NCI-H460 (cell line): ENCODE data around the gene PLEKHG5. TPM values are rescaled to one million over a fixed set of nuclear protein-coding genes. Genes with fewer than 3 reads are reported as not detected.
"Not testable (repeated sequence)": the region's sequence is repeated elsewhere in the genome, so short reads cannot be mapped to it uniquely, and the experiment has no call there.

Experiments used
- DNase-seq: peaks from one replicate; pipeline ENCODE4 v3.0.0-alpha.2; 2016; ENCODE audit warnings: low read depth; ENCODE audit errors: extremely low read depth
- total RNA-seq: library from RNA; depleted of rRNA; stranded (reverse); fragments of >200 nt; shearing (Covaris generic); gene quantifications from 2 replicates; pipeline ENCODE4 v1.2.3, GENCODE V29; 2014

Gene PLEKHG5
- total RNA-seq, 1 experiment from 2014 or later, result 3.6 TPM

DNA sequence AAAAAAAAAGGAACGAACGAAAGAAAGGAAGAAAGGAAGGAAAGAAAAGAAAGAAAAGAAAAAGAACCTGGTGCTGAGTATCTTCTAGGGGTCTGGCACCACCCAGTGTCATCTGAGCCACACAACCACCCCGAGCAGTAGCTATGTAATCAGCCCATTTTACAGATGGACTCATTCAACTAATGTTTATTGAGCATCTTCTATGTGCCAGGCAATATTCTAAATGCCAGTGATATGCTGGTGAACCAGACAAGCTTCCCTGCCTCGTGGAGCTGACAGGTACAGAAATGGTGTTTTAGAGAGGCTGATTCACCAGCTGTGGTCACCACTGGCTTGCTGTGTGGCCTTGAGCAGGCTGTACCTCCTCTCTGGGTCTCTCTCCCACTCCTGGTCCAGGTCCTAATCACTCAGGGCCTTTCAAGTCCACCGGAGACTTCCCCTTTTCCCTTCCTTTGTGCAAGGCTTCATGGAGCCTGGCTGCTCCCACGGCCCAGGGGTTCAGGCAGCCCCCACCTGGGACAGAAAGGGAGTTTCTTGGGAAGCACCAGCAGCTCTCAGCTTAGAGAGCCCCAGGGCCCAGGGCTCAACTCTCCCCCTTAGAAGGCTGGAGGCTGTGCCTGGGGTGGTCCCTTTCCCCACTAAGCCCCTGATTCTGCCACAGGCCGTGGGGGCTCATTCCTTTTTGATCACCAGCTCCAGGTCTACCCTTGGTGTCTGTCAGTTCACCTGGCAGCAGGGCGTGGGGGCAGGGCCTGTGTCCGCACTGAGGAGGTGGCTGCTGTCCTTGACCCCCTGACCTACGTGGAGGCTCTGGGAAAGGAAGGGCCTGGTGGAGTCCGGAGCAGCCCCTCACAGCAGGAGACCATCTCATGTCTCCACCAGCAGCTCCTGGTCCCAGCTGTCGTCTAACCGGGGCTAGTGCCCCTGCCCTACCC lies 59.6 kb downstream of the PLEKHG5 start:
- DNase-seq, result not testable (repeated sequence)

DNA sequence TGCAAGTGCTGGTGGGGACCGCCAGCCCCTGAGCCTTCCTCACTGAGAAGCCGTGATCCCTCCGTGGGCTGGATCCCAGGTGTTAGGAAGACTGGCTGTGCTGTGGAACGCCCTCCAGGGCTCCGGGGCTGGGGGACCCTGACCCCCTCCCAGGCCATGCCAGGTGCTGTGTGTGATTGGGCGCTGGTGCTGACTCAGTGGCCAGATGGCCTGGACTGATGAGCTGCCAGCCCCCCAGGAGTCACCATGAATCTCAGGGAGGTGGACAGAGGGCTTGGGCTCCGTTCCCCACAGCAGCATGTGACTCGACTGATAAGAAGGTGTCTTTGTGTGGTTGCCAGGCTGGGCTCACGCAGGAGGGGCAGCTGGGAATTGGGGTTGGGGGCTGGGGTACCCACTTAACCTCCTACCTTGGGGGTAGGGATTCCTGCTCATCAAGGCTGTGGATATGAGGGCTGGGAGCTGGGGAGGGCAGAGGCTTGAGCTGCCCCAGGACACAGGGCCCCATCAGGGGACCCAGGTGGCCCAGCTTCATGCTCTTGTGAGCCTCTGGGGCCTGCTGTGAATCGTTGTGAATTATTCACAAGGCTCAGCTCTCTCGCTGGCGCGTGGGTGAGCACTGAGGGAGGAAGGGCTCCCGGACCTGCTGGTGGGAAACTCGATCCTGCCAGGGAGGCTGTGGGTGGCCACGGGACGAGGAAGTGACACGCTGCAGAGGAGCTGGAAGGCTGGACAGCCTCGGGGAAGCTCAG lies 61.6 kb downstream of the PLEKHG5 start:
- not testable (repeated sequence) for DNase-seq

DNA sequence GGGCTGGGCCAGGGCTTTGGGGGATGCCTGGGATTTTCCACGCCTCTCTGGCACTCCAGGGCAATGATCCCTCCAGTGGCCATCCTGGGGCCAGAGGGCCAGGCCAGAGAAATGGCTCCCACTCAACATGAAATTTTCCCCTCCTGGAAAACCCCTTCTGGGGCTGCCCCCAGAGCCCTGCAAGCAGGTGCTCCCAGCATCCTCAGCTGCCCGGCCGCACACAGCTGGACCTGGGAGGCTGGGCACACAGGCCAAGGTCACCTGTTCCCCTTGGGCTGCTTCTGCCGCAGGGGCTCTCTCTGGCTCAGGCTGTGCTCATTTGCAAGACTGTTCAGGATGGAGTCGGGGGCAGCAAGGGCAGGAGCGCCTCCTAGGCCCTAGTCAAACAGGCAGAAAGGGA lies 63.0 kb downstream of the PLEKHG5 start:
- DNase-seq, result not testable (repeated sequence)

DNA sequence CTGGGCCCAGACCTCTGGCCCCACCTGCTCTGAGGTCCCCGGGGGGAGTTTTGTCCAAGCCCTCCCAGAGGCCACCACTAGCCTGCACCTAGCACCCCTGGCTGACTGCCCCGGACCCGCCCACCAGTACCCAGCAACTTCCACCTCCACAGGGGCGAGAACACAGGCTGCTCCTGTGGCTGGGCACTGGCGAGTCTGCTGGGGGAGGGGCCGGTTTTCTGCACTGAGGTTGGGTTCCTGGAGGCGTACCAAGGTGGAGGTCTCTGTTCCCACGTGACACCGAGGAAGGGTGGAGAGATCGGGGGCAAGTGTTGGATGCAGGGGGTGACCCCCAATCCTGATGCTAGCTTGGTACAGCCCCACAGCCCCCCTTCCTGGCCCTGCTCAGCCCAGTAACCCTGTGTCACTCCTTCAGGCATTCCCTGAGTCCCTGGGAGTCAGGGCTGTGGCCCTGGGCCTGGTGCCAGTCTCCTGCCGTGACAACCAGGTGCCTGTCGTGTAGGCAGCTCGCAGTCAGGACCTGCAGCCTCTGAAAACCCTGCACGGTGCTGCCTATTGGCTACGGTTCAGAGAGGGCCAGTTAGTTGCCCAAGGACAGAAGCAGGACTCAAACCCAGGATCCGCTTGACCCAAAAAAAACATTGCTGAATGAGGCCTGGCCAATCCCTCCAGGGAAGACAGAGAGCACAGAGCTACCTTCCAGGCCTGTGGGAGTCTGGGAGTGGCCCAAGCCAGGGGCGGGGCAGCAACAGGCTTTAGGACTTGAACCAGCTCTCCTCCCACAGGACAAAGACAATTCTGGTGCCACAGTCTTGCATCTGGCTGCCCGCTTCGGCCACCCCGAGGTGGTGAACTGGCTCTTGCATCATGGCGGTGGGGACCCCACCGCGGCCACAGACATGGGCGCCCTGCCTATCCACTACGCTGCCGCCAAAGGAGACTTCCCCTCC lies 63.8 kb downstream of the PLEKHG5 start:
- DNase-seq, result no peak

DNA sequence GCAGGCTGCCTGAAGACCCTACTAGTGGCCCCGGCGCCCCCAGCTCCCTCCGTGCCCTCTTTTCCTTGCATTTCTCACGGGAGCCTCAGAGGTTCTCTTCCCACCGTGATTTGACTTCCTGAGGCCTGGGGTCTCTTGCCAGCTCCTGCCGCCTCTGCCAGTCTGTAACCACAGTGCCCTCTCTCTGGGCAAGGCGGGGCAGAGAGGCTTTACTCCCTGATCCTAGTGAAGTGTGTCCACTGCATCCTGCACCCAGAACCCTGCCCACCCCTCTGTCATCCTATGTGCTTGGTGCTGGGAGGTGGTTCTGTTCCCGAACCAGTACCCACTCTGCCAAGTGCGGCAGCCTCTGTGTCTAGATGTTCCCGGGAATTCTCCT lies 64.5 kb downstream of the PLEKHG5 start:
- DNase-seq, result no peak

DNA sequence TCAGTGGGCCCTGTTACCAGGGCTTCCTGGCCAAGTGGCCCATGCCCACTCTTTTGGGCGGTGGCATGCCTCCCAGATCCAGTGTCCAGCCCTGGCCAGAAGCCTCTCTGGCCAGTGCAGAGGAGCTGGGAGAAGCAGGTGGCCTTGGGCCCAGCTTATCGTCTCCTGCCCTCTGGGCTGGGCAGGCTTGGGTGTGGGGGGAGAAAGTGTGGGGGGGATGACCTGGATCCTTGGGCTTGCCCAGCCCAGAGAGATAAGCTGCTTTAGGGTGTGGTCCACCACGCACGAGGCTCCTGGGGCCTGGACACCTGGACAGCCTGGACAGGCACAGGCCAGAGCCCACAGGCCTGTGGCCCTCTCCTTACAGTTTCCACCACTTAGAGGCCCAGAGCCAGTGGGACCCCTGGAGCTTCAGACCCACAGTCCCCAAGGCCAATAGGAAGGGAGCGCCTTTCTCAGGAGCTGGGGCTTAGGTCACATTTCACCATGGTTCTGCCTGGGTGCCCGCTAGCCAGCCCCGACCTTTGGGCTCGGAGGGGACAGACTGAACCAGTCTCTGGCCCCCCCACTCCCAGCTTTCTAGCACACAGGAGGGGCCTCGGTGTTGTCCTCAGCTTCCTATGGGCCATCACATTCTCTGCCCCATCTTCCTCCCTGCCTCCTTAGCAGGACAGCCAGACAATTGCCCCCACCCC lies 65.0 kb downstream of the PLEKHG5 start:
- no peak for DNase-seq

DNA sequence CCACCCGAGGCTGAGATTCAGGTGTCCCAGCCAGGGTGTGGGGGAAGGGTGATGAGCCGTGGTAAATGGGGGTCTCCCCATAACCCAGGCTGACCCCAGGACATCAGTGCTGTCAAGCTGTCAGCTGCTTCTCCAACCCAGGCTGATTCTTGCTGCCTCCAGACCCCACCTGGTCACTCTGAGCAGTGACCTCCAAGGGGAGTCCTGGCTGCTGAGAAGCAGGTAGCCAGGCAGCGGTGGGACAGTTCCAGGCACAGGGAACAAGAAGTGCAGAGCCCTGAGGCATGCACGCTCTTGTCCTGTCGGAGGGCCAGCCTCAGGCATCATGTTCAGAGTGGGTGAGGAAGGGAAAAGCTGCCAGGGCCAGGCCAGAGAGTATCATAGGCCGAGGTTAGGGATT lies 65.8 kb downstream of the PLEKHG5 start:
- no peak for DNase-seq

DNA sequence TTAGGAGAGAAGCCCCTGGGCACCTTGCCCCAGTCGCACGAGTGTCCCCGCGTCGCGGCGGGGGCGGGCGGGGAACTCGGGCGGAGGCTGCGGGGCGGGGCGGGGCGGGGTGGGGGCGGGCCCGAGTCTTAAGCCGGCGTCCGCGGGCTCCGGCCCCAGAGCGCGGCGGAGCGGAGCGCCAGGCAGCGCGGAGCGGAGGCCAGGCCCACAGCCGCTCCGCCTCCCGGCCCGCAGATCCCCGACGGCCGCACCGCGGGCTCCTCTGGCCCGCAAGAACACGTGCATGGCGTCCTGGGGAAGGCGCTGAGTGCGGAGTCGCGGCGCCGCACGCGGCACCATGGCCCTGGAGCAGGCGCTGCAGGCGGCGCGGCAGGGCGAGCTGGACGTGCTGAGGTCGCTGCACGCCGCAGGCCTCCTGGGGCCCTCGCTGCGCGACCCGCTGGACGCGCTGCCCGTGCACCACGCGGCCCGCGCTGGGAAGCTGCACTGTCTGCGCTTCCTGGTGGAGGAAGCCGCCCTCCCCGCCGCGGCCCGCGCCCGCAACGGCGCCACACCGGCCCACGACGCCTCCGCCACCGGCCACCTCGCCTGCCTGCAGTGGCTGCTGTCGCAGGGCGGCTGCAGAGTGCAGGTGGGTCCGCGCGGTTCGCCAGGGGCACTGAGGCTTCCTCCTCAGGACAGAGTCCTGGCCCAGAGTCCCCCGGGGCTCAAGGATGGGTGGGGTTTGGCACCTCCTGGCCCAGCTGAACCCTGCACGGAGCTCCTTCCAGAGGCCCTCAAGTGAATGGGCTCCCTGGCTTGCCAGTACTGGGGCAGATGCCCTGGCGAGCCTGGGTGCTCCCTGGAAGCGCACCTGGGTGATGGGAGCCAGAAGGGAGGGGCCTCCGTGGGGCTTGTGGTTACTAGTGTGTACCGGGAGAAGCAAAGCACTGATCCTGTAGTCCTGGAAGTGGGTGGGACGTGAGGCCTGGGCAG lies 66.6 kb downstream of the PLEKHG5 start, which contains the start of gene ESPN:
Gene ESPN, plus strand, starts transcription at position 158 of the 975 bp plus-strand sequence. Its CDS starts 180 bp downstream, at position 338.
- DNase-seq, result no peak

DNA sequence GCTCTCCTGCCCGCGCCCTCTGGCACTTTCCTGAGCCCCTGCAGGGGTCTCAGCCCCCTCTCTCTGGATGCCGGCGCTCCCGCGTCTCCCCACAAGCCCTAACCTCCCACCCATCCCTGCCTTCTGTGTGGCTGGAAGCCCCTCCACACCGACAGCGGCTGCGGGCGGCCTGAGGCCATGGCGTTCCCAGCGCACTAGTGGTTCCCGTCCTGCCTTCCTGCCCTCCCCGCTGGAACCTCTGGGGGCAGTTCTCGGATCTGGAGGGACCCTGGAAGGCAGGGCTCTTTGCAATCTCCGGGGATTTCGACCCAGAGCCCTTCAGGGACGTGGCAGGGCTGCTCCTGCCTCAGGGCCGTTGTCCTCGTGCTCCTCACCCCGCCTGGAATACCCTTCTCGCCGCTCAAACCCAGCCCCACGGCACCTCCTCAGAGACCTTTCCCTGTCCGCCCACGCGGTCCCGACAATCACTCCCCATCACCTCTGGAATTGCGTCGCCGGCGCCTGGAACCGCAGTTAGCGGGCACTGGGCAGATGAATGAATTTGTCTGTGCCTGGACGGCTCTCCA lies 67.4 kb downstream of the PLEKHG5 start:
- no peak for DNase-seq

DNA sequence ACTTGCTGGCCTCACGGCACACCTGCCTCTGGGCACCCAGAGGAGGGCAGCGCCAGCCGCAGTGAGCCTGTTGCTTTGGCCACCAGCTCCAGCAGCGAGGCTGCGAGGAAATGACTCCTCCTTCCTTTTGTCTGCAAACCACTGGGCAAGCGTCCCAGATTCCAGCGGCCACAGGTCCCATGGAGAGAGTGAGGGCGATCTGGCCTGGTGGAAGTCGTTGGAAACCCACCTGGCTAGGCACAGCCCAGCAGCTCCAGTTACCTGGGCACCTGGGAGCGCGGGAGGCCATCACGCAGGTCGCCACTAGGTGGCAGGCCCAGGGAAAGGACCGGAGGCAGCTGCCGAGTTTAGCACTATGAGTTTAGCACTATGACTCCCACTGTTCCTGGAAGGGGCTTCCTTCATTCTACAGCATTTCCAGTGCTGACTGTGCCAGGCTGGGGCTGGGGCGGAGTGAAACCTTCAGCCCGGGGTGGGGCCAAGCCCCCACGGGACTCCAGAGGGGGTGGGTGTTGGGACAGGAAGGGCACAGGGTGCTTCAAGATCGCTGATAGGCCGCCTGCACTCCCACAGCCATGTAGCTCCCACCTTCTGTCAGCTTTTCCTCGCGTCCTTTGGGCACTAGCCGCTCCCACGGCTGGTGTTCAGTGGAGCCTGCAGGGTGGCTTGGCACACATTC lies 68.0 kb downstream of the PLEKHG5 start:
- DNase-seq, result no peak

DNA sequence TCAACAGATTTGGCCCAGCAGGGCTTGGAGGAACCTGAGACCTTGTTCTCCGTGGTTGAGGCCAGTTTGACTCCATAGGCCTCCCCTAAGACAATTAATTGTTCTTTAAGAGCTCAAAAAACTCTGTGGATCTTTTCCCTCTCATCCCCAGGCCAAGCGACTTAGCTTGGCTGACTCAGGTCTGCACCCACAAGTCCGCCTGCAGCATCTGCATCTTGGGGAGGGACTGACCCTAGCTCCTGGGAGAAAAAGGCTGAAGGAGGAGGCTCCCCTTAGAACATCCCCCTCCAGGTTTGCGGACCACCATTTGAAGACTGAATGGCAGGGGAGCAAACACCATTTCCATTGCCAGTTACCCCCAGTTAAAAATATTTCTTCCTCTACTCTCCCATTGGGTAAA lies 70.2 kb downstream of the PLEKHG5 start:
- no peak for DNase-seq

DNA sequence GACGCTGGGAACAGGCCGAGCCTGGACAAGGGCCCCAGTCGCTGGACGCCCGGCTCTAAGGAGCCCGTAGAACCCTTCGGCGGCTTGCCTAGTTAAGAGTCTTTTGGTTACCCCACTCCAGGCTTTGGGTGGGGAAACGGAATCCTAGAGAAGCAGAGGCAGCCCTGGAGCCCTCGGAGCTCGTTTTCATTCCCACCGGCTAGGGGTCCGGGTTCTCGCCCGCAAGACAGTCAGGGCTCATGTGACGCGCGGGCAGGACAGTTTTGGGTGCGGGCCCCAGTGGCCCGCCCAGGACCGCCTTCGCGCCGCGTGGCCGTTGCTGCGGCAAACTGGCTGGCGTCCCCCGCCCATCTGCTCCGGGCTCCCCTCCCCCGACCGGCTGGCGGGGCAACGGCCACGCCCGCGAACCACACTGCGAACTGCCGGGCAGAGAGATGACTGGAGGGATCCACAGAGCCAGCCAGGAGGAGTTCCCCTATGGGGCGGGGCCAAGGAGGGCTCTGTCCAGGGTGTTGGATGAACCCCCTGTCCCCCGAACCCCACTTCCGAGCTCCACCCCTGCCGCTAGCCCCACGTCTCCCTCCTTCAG lies 70.9 kb downstream of the PLEKHG5 start:
- no peak for DNase-seq

DNA sequence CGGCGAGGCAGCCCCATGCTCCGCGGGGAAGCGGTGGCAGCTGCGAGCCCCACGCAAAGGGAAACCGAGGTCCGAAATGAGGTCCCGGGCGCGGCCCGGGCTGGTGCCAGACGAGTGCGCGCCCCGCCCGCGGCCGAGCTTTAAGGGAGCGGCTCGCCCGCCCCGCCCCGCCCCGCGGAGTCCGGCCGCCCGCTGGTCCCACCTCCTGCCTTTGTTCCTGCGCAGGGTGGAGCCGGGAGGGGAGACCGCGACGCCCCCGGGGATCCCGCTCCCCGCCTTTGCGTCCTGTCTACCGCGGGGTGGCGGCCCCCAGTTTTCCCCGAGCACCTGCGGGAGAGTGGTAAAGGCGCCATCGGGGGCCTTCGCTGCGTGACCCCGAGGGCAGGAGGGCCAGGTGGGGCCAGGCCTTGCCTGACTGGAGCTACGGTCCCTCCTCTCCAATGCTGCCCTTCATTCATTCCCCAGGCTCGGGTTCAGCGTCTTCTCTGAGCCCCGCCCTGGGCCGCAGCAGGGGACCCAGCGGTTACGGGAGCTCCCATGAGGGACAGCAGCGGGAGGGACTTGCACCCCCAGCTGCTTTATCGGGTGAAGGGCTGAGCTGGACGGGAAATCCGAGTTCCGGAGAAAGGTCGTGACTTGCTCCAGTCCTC lies 71.5 kb downstream of the PLEKHG5 start, which contains the start of gene HES2:
Gene HES2, minus strand, starts transcription at position 116 of the 650 bp plus-strand sequence. Its CDS starts 99 bp downstream, at position 17.
- no peak for DNase-seq

DNA sequence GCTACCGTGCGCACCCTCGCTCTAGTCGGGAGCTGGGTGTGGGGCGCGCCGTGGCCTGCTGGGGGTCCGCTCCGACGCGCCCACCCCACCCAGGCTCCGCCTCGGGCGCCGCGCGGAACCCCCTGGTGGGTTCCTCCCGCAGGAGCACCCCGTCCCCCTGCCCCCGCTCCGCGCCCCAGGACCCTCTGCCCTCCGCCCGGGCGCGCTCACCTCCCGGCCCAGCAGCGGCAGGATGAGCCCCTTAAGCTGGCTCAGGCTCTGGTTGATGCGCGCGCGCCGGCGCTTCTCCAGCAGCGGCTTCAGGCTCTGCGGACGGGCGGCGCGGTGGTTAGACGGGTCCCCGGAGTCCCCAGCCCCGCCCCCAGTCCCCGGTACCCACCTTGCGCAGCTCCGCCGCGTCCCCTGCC lies 72.1 kb downstream of the PLEKHG5 start:
- no peak for DNase-seq

DNA sequence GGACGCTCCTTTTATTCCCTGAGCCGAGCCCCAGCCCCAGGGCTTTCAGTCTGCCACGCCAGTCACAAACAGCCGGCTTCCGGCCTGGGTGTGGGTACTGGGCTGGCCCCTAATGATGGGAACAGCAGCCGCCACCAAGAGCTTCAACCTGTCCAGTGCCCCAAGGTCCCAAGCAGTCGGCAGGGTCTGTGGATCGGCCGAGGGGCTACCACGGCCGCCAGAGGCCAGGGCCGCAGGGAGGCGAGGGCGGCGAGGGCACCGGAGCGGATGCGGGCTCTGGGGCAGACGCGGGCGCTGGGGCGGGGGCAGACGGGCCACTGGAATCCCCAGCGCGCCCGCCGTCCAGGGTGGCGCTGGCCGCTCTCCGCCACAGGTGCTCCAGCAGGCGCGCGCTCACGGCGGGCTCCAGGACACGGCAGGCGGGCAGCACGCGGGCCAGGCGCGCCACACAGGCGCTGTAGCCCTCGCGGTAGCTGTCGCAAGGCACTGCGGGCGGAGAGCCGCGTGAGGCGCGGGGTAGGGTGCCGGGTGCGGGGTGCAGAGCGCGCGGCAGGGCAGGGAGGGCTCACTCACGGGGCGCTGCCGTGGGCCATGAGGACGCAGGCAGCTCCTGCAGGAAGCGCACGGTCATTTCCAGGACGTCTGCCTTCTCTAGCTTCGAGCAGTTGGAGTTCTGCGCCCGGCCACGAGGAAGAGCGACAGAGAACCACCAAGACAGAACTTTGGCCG lies 72.6 kb downstream of the PLEKHG5 start:
- no peak for DNase-seq
